Measurements from ENCODE around the gene NAA38. TPM values are rescaled to one million over a fixed set of nuclear protein-coding genes. Genes with fewer than 3 reads are reported as not detected.

NAA38 gene
- total RNA-seq, 5 donors from 2014 or later (not counting 1 experiment from before 2014, with no cell fraction given): 15.8 to 40.6 (median 33.6) TPM

DNA sequence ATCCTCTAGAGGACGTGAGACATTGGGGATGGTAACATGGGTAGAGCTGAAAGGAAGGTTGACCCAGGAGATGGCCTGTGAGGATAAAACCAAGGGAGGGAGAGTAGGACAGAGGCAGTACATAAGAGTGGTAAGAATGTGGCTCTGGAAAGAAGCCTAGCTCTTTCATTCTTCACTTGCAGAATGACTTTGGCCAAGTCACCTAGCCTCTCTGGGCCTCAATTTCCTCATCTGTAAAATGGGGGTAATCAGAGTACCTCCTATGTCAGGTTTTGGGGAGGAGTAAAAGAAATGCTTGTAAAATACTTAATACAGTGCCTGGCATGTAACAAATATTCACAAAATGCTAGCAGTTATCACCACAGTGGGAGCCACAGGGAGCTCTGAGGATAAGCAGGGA, 16.5 kb downstream of the NAA38 start:
- ATAC-seq (replicated peaks in 1 of 4) (no peak), DNase-seq (peak in 1 of 35 experiments; percentile 16)
- ChIA-PET CTCF (interaction anchor here in 1 of 2 donors (0.7 kb wide), 1 partner anchor 16 kb away, joined by 3 read pairs; no protein-coding TSS in a partner anchor), POLR2A (interaction anchor here in 1 of 2 donors (1.3 kb wide), 1 partner anchor 16 kb away, joined by 3 read pairs; the partner anchor contains the start of gene NAA38)
- no peaks in the 10 kb centered on the region for H3K9me3 Mint-ChIP-seq
- WGBS (ENCODE audit: insufficient coverage): no CpG with 5 or more reads among the region's 1 CpG
- Histone ChIP-seq H3K4me3 (ENCODE audit: control insufficient read depth in 1 of 2, extremely low read depth in 1 of 2, low read length in 1 of 2) (peak overlapping the region in 1 of 2 donors; percentile 33), H3K27me3 (replicated peaks in 1 of 2; ENCODE audit: control insufficient read depth in 2 of 2, extremely low read depth in 1 of 2, insufficient read depth in 2 of 2, low read length in 1 of 2) (no peaks in the 10 kb centered on the region), H3K4me1 (ENCODE audit: control insufficient read depth in 1 of 2, extremely low read depth in 1 of 2, insufficient read depth in 2 of 2, low read length in 2 of 2) (peaks cover 53 to 91% of the 10 kb centered on the region in 2 experiments), H3K27ac (ENCODE audit: low read length) (peak overlapping the region; percentile 100), H3K36me3 (ENCODE audit: control insufficient read depth in 2 of 2, extremely low read depth in 1 of 2, insufficient read depth in 1 of 2, low read length in 1 of 2) (peaks cover 3 to 20% of the 10 kb centered on the region in 2 donors), H3K9me3 (no peaks in the 10 kb centered on the region)
- H3K27me3 Mint-ChIP-seq: no peaks in the 10 kb centered on the region
- H3K36me3 Mint-ChIP-seq: peaks cover 3% of the 10 kb centered on the region
- peak overlapping the region; percentile 93 to 94 for H3K27ac Mint-ChIP-seq
- peak overlapping the region; percentile 82 to 100 (median 87) for H3K4me3 Mint-ChIP-seq
- H3K4me1 Mint-ChIP-seq: peaks cover 67 to 82% (median 78%) of the 10 kb centered on the region in 3 donors

DNA sequence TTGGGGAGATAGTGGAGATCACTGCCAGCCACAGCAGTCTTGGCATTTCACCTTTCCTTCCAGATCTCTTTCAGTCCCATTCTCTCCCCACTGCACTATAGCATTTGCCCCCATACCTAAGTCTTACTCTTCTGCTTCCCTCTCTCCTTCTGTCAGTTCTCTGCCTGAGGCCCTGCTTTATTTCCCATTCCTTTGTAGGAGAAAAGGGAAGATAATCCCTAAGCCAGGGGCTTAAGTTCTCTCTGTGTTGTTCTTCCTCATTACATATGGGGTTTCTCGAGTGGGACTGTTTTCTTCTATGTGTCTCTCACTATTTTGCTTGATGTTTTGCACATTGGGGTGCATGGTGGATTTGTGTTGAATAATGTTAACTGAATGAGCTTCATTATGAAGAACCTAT, 16.9 kb downstream of the NAA38 start:
- Histone ChIP-seq H3K27ac (ENCODE audit: low read length) (peak overlapping the region; percentile 100), H3K9me3 (no peaks in the 10 kb centered on the region), H3K36me3 (ENCODE audit: control insufficient read depth in 2 of 2, extremely low read depth in 1 of 2, insufficient read depth in 1 of 2, low read length in 1 of 2) (peaks cover under 1 to 16% of the 10 kb centered on the region in 2 donors), H3K27me3 (replicated peaks in 1 of 2; ENCODE audit: control insufficient read depth in 2 of 2, extremely low read depth in 1 of 2, insufficient read depth in 2 of 2, low read length in 1 of 2) (no peaks in the 10 kb centered on the region), H3K4me3 (ENCODE audit: control insufficient read depth in 1 of 2, extremely low read depth in 1 of 2, low read length in 1 of 2) (peak overlapping the region in 1 of 2 donors; percentile 28), H3K4me1 (ENCODE audit: control insufficient read depth in 1 of 2, extremely low read depth in 1 of 2, insufficient read depth in 2 of 2, low read length in 2 of 2) (peaks cover 51 to 91% of the 10 kb centered on the region in 2 experiments)
- DNase-seq: no peak
- ChIA-PET CTCF (interaction anchor here in 1 of 2 donors (0.7 kb wide), 1 partner anchor 16 kb away, joined by 3 read pairs; no protein-coding TSS in a partner anchor), POLR2A (interaction anchor here in 1 of 2 donors (1.3 kb wide), 1 partner anchor 17 kb away, joined by 3 read pairs; the partner anchor contains the start of gene NAA38)
- Mint-ChIP-seq H3K27ac (peak overlapping the region; percentile 93 to 94), H3K36me3 (peaks cover 3% of the 10 kb centered on the region), H3K27me3 (no peaks in the 10 kb centered on the region), H3K9me3 (no peaks in the 10 kb centered on the region), H3K4me3 (peak overlapping the region; percentile 82 to 100 (median 87)), H3K4me1 (peaks cover 64 to 82% (median 74%) of the 10 kb centered on the region in 3 donors)
- ATAC-seq (replicated peaks in 1 of 4): no peak
- no CpG with 5 or more reads among the region's 1 CpG for WGBS (ENCODE audit: insufficient coverage)

DNA sequence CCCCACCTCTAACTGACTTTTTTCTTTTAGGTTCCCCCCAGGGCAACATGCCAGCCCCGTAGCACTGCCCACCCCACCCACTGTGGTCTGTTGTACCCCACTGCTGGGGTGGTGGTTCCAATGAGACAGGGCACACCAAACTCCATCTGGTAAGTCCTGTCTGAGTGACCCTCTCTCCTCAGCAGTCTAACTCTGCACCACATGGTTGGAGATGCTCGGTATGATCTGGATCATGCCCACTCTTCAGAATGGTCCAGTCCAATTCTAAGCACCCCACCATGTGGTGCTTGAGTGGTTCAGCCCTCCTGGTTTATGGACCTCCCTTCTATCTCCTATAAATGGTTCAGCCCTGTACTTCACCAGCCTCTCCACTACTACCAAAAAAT, 17.5 kb downstream of the NAA38 start:
- Histone ChIP-seq H3K27me3 (replicated peaks in 1 of 2; ENCODE audit: control insufficient read depth in 2 of 2, extremely low read depth in 1 of 2, insufficient read depth in 2 of 2, low read length in 1 of 2) (no peaks in the 10 kb centered on the region), H3K36me3 (ENCODE audit: control insufficient read depth in 2 of 2, extremely low read depth in 1 of 2, insufficient read depth in 1 of 2, low read length in 1 of 2) (peaks cover 0 to 11% of the 10 kb centered on the region in 2 donors), H3K4me1 (ENCODE audit: control insufficient read depth in 1 of 2, extremely low read depth in 1 of 2, insufficient read depth in 2 of 2, low read length in 2 of 2) (peaks cover 45 to 86% of the 10 kb centered on the region in 2 experiments), H3K9me3 (no peaks in the 10 kb centered on the region), H3K27ac (ENCODE audit: low read length) (peak overlapping the region; percentile 100), H3K4me3 (ENCODE audit: control insufficient read depth in 1 of 2, extremely low read depth in 1 of 2, low read length in 1 of 2) (no peak overlapping the region)
- peak in 2 of 35 experiments; percentile 24 to 48 for DNase-seq
- POLR2A ChIA-PET: no interaction called here
- CTCF ChIA-PET: no interaction called here
- ATAC-seq (replicated peaks in 1 of 4): no peak
- Mint-ChIP-seq H3K4me3 (peak overlapping the region in 1 of 3 donors; percentile 100), H3K27me3 (no peaks in the 10 kb centered on the region), H3K36me3 (peaks cover 3% of the 10 kb centered on the region), H3K27ac (peak overlapping the region; percentile 93 to 94), H3K4me1 (peaks cover 61 to 82% (median 70%) of the 10 kb centered on the region in 3 donors), H3K9me3 (no peaks in the 10 kb centered on the region)
- 100% methylated on average over 1 of the region's 2 CpGs for WGBS (ENCODE audit: insufficient coverage)

DNA sequence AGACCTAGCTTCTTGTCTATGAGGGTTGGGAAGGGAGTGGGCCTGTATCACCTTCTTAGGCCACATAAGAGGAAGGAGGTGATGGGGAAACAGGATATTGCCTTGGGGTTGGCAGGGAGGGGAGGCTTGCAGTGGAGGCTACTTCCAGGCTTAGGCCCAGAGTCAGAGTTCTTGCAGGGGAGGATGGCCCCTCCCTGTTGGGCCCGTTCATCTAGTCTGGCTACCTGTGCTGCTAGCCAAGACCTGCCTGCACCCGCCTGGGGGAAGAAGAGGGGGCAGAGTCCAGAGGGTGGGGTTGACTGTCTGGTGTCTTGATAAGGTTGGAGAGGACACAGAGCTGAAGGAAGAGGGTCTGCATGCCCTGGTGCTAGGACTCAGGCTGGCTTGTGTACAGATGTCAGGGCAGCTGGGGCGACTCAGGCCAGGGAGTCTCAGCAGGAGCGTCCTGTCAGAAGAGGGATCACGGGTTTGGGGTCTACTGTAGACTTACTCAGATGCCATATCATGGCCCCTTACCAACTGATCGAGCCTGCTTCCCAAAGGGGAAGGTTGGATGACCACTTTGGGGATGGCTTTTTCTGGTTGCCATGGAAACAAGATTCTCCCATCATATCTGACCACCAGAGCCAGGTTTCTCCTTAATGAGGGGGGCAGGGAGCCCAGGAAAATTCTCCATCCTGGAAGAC, 18.0 kb downstream of the NAA38 start:
- ChIA-PET POLR2A (no interaction called here), CTCF (no interaction called here)
- Histone ChIP-seq H3K4me1 (ENCODE audit: control insufficient read depth in 1 of 2, extremely low read depth in 1 of 2, insufficient read depth in 2 of 2, low read length in 2 of 2) (peaks cover 43 to 86% of the 10 kb centered on the region in 2 experiments), H3K27ac (ENCODE audit: low read length) (peak overlapping the region; percentile 100), H3K9me3 (no peaks in the 10 kb centered on the region), H3K36me3 (ENCODE audit: control insufficient read depth in 2 of 2, extremely low read depth in 1 of 2, insufficient read depth in 1 of 2, low read length in 1 of 2) (peaks cover 0 to 11% of the 10 kb centered on the region in 2 donors), H3K27me3 (replicated peaks in 1 of 2; ENCODE audit: control insufficient read depth in 2 of 2, extremely low read depth in 1 of 2, insufficient read depth in 2 of 2, low read length in 1 of 2) (no peaks in the 10 kb centered on the region), H3K4me3 (ENCODE audit: control insufficient read depth in 1 of 2, extremely low read depth in 1 of 2, low read length in 1 of 2) (peak overlapping the region in 1 of 2 donors; percentile 52)
- 68% methylated on average over 3 of the region's 6 CpGs for WGBS (ENCODE audit: insufficient coverage)
- Mint-ChIP-seq H3K36me3 (peaks cover 3% of the 10 kb centered on the region), H3K27me3 (no peaks in the 10 kb centered on the region), H3K9me3 (no peaks in the 10 kb centered on the region), H3K27ac (peak overlapping the region; percentile 85 to 94), H3K4me3 (peak overlapping the region; percentile 21 to 100 (median 58)), H3K4me1 (peaks cover 60 to 82% (median 68%) of the 10 kb centered on the region in 3 donors)
- ATAC-seq (replicated peaks in 1 of 4): no peak
- peak in 1 of 35 experiments; percentile 39 for DNase-seq

DNA sequence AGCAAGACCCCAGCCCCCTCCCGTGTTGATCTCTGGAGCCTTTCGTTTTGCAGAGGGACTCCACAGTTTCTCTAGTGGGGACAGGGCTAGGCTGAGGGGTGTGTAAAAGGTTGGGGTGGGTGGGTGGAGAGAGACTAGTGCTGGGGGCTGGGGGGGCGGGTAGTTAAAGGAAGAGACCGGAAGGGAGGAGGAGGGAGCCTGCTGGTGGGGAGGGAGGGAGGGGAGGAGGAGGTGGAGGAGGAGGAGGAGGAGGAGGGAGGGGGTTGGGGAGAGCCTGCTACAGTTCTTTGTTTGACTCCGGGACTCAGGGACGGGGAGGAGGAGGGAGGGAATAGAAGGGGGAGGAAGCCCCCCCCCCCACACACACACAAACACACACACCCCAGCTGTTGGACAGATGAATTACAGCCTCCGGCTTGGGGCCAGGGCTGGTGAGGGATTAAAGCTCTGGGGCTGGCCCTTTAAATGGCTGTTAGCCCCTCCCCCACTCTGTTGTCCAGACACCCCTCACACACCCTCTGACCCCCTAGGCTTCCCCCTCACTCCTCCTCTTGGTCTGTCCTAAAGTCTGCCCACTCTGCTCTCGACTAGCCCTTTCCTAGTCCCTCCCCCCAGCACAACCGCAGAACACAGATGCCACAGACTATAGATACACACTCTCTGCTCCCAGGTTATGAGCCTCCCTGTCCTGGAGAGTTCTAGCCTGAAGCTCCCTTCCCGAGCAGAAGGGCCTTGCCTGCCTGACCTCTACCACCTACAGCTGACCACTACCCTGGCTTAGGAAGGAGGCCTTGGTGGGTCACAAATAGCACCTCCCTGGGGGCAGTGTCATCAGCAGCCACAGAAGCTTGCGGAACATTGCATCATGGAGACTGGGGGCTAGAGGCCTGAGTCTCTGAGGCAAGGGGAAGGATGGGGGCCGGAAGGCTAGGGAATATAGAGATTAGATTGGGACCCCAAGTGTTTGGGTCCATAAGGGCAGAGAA, 19.0 kb downstream of the NAA38 start:
- peaks cover 3% of the 10 kb centered on the region for H3K36me3 Mint-ChIP-seq
- DNase-seq (peak in 2 of 35 experiments; percentile 14 to 35), ATAC-seq (replicated peaks in 1 of 4) (no peak)
- 25% methylated on average over 4 of the region's 12 CpGs for WGBS (ENCODE audit: insufficient coverage)
- Histone ChIP-seq H3K27me3 (replicated peaks in 1 of 2; ENCODE audit: control insufficient read depth in 2 of 2, extremely low read depth in 1 of 2, insufficient read depth in 2 of 2, low read length in 1 of 2) (peaks cover 0 to 2% of the 10 kb centered on the region in 2 experiments), H3K9me3 (no peaks in the 10 kb centered on the region), H3K27ac (ENCODE audit: low read length) (peak overlapping the region; percentile 100), H3K4me1 (ENCODE audit: control insufficient read depth in 1 of 2, extremely low read depth in 1 of 2, insufficient read depth in 2 of 2, low read length in 2 of 2) (peaks cover 46 to 87% of the 10 kb centered on the region in 2 experiments), H3K36me3 (ENCODE audit: control insufficient read depth in 2 of 2, extremely low read depth in 1 of 2, insufficient read depth in 1 of 2, low read length in 1 of 2) (peaks cover 0 to 11% of the 10 kb centered on the region in 2 donors), H3K4me3 (ENCODE audit: control insufficient read depth in 1 of 2, extremely low read depth in 1 of 2, low read length in 1 of 2) (peak overlapping the region; percentile 5 to 95)
- H3K4me1 Mint-ChIP-seq: peaks cover 59 to 76% (median 66%) of the 10 kb centered on the region in 3 donors
- CTCF ChIA-PET: interaction anchor here in 1 of 2 donors (0.6 kb wide), 1 partner anchor 19 kb away, joined by 3 read pairs; the partner anchor contains the start of gene NAA38
- no peaks in the 10 kb centered on the region for H3K9me3 Mint-ChIP-seq
- peak overlapping the region; percentile 85 to 94 for H3K27ac Mint-ChIP-seq
- POLR2A ChIA-PET: no interaction called here
- no peaks in the 10 kb centered on the region for H3K27me3 Mint-ChIP-seq
- peak overlapping the region; percentile 98 to 100 (median 98) for H3K4me3 Mint-ChIP-seq

All from T-cell (primary cell).